H1 (cell line): ENCODE results near the gene C2orf42. TPM values are rescaled to one million over a fixed set of nuclear protein-coding genes. Genes with fewer than 3 reads are reported as not detected.

Experiments
- CTCF ChIA-PET: fragments of 300-600 bp; sonication (Branson Sonifier 250); formaldehyde crosslinking; loops from one replicate; lab custom pipeline; 2021; ENCODE audit not compliant: partially characterized antibody; lab: Charles Lee
- POLR2A ChIA-PET: fragments of 300-600 bp; sonication (Branson Sonifier 250); formaldehyde crosslinking; loops from one replicate; lab custom pipeline; 2021; ENCODE audit warnings: inconsistent platforms; ENCODE audit not compliant: partially characterized antibody; lab: Charles Lee
- DNase-seq, 2 experiments: peaks; one replicate each; pipeline versions ENCODE4 v3.0.0 to v3.0.0-alpha.2; 2010 to 2022; ENCODE audit warnings: low spot score in 2 of 2, low read depth in 1 of 2, mixed read lengths in 1 of 2
- FAIRE-seq: peaks from 2 replicates; lab custom pipeline; 2011; peaks lifted over from hg19 to GRCh38; lab: Jason Lieb, UNC
- H2AFZ ChIP-seq: 2 replicates; pipeline ENCODE4 v1.8.1; 2012; ENCODE audit warnings: low read length, inconsistent platforms
- H2AK5ac ChIP-seq: 2 replicates; pipeline ENCODE4 v1.6.1; 2013; ENCODE audit warnings: low read depth, low read length
- H2BK120ac ChIP-seq: replicated peaks from 2 replicates; pipeline ENCODE3; 2013; ENCODE audit warnings: low read depth, low read length, inconsistent platforms
- H2BK12ac ChIP-seq: 2 replicates; pipeline ENCODE4 v1.6.1; 2013; ENCODE audit warnings: low read depth, low read length
- H2BK15ac ChIP-seq: 2 replicates; pipeline ENCODE4 v1.6.1; 2013; ENCODE audit warnings: low read length
- H2BK20ac ChIP-seq: 2 replicates; pipeline ENCODE4 v1.6.1; 2013; ENCODE audit warnings: low read length
- H2BK5ac ChIP-seq: 2 replicates; pipeline ENCODE4 v1.6.1; 2013; ENCODE audit warnings: low read depth, low read length
- H3K14ac ChIP-seq: 2 replicates; pipeline ENCODE4 v1.6.1; 2013; ENCODE audit warnings: inconsistent platforms; ENCODE audit not compliant: insufficient read length
- H3K18ac ChIP-seq: 2 replicates; pipeline ENCODE4 v1.6.1; 2013; ENCODE audit warnings: low read length; ENCODE audit errors: extremely low read depth
- H3K23ac ChIP-seq: 2 replicates; pipeline ENCODE4 v1.6.1; 2013; ENCODE audit warnings: inconsistent platforms; ENCODE audit not compliant: insufficient read length
- H3K23me2 ChIP-seq: 2 replicates; pipeline ENCODE4 v1.6.1; 2013; ENCODE audit warnings: low read depth, low read length
- H3K27ac ChIP-seq: 2 replicates; pipeline ENCODE4 v1.6.1; 2011; ENCODE audit warnings: low read depth, low read length, inconsistent platforms
- H3K27me3 ChIP-seq, 4 experiments: replicated peaks in 1 of 4; 1 replicate in 1 of 4; 2 replicates in 3 of 4; pipeline versions ENCODE4 v1.6.1 to v1.8.1; 2011 to 2013; ENCODE audit warnings: low read length in 3 of 4, mild to moderate bottlenecking in 3 of 4, inconsistent platforms in 2 of 4, mixed read lengths in 2 of 4, moderate library complexity in 1 of 4; ENCODE audit not compliant: control insufficient read depth in 3 of 4, insufficient read depth in 3 of 4; ENCODE audit errors: extremely low read depth in 1 of 4
- H3K36me3 ChIP-seq, 4 experiments: 2 replicates each; pipeline versions ENCODE4 v1.6.1 to v1.8.1; 2011 to 2013; ENCODE audit warnings: mild to moderate bottlenecking in 4 of 4, low read length in 3 of 4, moderate library complexity in 2 of 4, control low read depth in 1 of 4, inconsistent platforms in 1 of 4; ENCODE audit not compliant: insufficient read depth in 4 of 4, control insufficient read depth in 2 of 4
- H3K4ac ChIP-seq: replicated peaks from 2 replicates; pipeline ENCODE3; 2013; ENCODE audit warnings: low read length, low read depth, mixed read lengths, inconsistent platforms; ENCODE audit not compliant: insufficient read length
- H3K4me1 ChIP-seq, 4 experiments: replicated peaks in 1 of 4; 1 replicate in 1 of 4; 2 replicates in 3 of 4; pipeline versions ENCODE4 v1.6.1 to v1.8.1; 2011 to 2013; ENCODE audit warnings: low read length in 3 of 4, inconsistent platforms in 2 of 4, mixed read lengths in 1 of 4; ENCODE audit not compliant: insufficient read depth in 4 of 4, control insufficient read depth in 3 of 4
- H3K4me2 ChIP-seq, 2 experiments: 2 replicates each; pipeline versions ENCODE4 v1.6.1 to v1.8.1; 2011 to 2013; ENCODE audit warnings: low read depth in 2 of 2, low read length in 2 of 2, control low read depth in 1 of 2, inconsistent platforms in 1 of 2, mild to moderate bottlenecking in 1 of 2; ENCODE audit not compliant: insufficient read depth in 1 of 2
- H3K4me3 ChIP-seq, 4 experiments: fragments of 200-600, 300-600 bp in 1 of 4; sonication (generic), shearing (Covaris generic), sonication (Bioruptor Twin) in 1 of 4; 2 replicates each; pipeline versions ENCODE4 v1.5.1 to v1.8.1; 2011 to 2016; ENCODE audit warnings: low read length in 4 of 4, low read depth in 3 of 4, control low read depth in 2 of 4, inconsistent platforms in 2 of 4, mild to moderate bottlenecking in 2 of 4, mixed read lengths in 1 of 4, moderate library complexity in 1 of 4; ENCODE audit not compliant: insufficient read depth in 2 of 4; ENCODE audit errors: extremely low read depth in 1 of 4
- H3K56ac ChIP-seq: replicated peaks from 2 replicates; pipeline ENCODE3; 2013; ENCODE audit warnings: low read depth, mild to moderate bottlenecking, mixed read lengths, low read length, inconsistent platforms; ENCODE audit not compliant: insufficient read length
- H3K79me1 ChIP-seq: 2 replicates; pipeline ENCODE4 v1.6.1; 2013; ENCODE audit warnings: low read depth, low read length, control low read depth
- H3K79me2 ChIP-seq, 2 experiments: 2 replicates each; pipeline versions ENCODE4 v1.6.1 to v1.8.1; 2012 to 2013; ENCODE audit warnings: low read length in 2 of 2, mild to moderate bottlenecking in 2 of 2, inconsistent platforms in 1 of 2; ENCODE audit not compliant: insufficient read depth in 2 of 2, control insufficient read depth in 1 of 2
- H3K9ac ChIP-seq, 4 experiments: replicated peaks in 1 of 4; 1 replicate in 1 of 4; 2 replicates in 3 of 4; pipeline versions ENCODE4 v1.6.1 to v1.8.1; 2011 to 2013; ENCODE audit warnings: low read depth in 3 of 4, low read length in 3 of 4, control low read depth in 2 of 4, mild to moderate bottlenecking in 2 of 4, moderate library complexity in 2 of 4, inconsistent platforms in 1 of 4; ENCODE audit errors: extremely low read depth in 1 of 4
- H3K9me3 ChIP-seq, 2 experiments: 2 replicates each; pipeline versions ENCODE4 v1.6.1 to v1.8.1; 2012 to 2013; ENCODE audit warnings: mild to moderate bottlenecking in 2 of 2, moderate library complexity in 2 of 2, control low read depth in 1 of 2, inconsistent platforms in 1 of 2, low read depth in 1 of 2, low read length in 1 of 2, mixed read lengths in 1 of 2; ENCODE audit not compliant: insufficient read depth in 2 of 2
- H4K20me1 ChIP-seq, 2 experiments: replicated peaks in 1 of 2; 2 replicates each; pipeline versions ENCODE3 to v1.8.1; 2011 to 2013; ENCODE audit warnings: inconsistent platforms in 2 of 2, low read length in 2 of 2, mild to moderate bottlenecking in 1 of 2; ENCODE audit not compliant: insufficient read depth in 2 of 2, control insufficient read depth in 1 of 2
- H4K5ac ChIP-seq: 2 replicates; pipeline ENCODE4 v1.6.1; 2013; ENCODE audit warnings: low read length, low read depth, mixed read lengths, inconsistent platforms; ENCODE audit not compliant: insufficient read length
- H4K8ac ChIP-seq: 2 replicates; pipeline ENCODE4 v1.8.0; 2013; ENCODE audit warnings: mild to moderate bottlenecking, moderate library complexity, low read length, inconsistent platforms; ENCODE audit not compliant: insufficient read depth; ENCODE audit errors: extremely low read depth
- H4K91ac ChIP-seq: replicated peaks from 2 replicates; pipeline ENCODE3; 2013; ENCODE audit warnings: low read length, mixed read lengths, inconsistent platforms; ENCODE audit not compliant: insufficient read length
- ASH2L ChIP-seq: fragments of 200-600, 300-600 bp; sonication (generic); IDR thresholded peaks from one replicate; pipeline ENCODE4 v1.7.1; 2017; ENCODE audit warnings: low read length
- CEBPB ChIP-seq: IDR thresholded peaks from 2 replicates; pipeline ENCODE4 v1.6.1; 2012; ENCODE audit warnings: low read depth, low read length
- EP300 ChIP-seq, 2 experiments: IDR thresholded peaks; 1 replicate in 1 of 2; 2 replicates in 1 of 2; pipeline ENCODE4 v1.6.1; 2011 to 2012; ENCODE audit warnings: low read depth in 2 of 2, low read length in 2 of 2, mild to moderate bottlenecking in 2 of 2, borderline replicate concordance in 1 of 2, inconsistent platforms in 1 of 2, moderate library complexity in 1 of 2
- EZH2 ChIP-seq: fragments of 200-600 bp; sonication (generic); IDR thresholded peaks from 2 replicates; pipeline ENCODE4 v1.7.1; 2012; ENCODE audit warnings: low read depth, mild to moderate bottlenecking, moderate library complexity, low read length, inconsistent platforms; ENCODE audit not compliant: severe bottlenecking
- JUN ChIP-seq: IDR thresholded peaks from 2 replicates; pipeline ENCODE4 v1.6.1; 2011; ENCODE audit warnings: low read depth, mild to moderate bottlenecking, improper control_type of control experiment, low read length
- JUND ChIP-seq: IDR thresholded peaks from 2 replicates; pipeline ENCODE4 v1.6.1; 2011; ENCODE audit warnings: mild to moderate bottlenecking, improper control_type of control experiment, low read length
- MAFK ChIP-seq: IDR thresholded peaks from 2 replicates; pipeline ENCODE4 v1.6.1; 2012; ENCODE audit warnings: low read depth, mild to moderate bottlenecking, improper control_type of control experiment, low read length
- PHF8 ChIP-seq: fragments of 200-600 bp; sonication (generic); conservative IDR thresholded peaks from 2 replicates; pipeline ENCODE4 v1.7.1; 2012; ENCODE audit warnings: low read depth, mild to moderate bottlenecking, inconsistent platforms, low read length, moderate library complexity
- RAD21 ChIP-seq, 2 experiments: IDR thresholded peaks in 1 of 2; conservative IDR thresholded peaks in 1 of 2; 2 replicates each; pipeline ENCODE4 v1.6.1; 2011; ENCODE audit warnings: low read depth in 2 of 2, low read length in 2 of 2, improper control_type of control experiment in 1 of 2, inconsistent platforms in 1 of 2, mild to moderate bottlenecking in 1 of 2, moderate library complexity in 1 of 2
- TBP ChIP-seq: IDR thresholded peaks from 2 replicates; pipeline ENCODE4 v1.6.1; 2011; ENCODE audit warnings: low read depth, low read length, improper control_type of control experiment
- TEAD4 ChIP-seq: IDR thresholded peaks from 2 replicates; pipeline ENCODE4 v1.6.1; 2012; ENCODE audit warnings: low read depth, low read length, inconsistent platforms, mixed read lengths
- WGBS, 2 experiments: shearing (Covaris generic) in 1 of 2; methylation state at CpG; one replicate each; pipeline versions ENCODE4 v1.1.6 to v1.1.7; 2013 to 2015; ENCODE audit warnings: low lambda C conversion rate in 2 of 2, mixed read lengths in 2 of 2, inconsistent platforms in 1 of 2, low coverage in 1 of 2, missing lambda C conversion rate in 1 of 2; ENCODE audit not compliant: insufficient replicate concordance in 2 of 2, insufficient coverage in 1 of 2, insufficient read length in 1 of 2; ENCODE audit errors: extremely low coverage in 1 of 2, missing lambda C conversion rate in 1 of 2; 5-methylcytosine and 5-hydroxymethylcytosine counted together
- polyA plus RNA-seq, 7 experiments: library from polyadenylated mRNA; depleted of rRNA in 3 of 7; stranded (reverse) in 5 of 7; unstranded in 2 of 7; fragments of >200 nt in 5 of 7; fragments of 200-250 nt in 2 of 7; gene quantifications; 1 replicate in 5 of 7; 2 replicates in 1 of 7; 4 replicates in 1 of 7; pipeline versions ENCODE4 v1.2.1 to v1.2.3, GENCODE V29; 2011 to 2013; ENCODE audit warnings: missing spikeins in 2 of 7, mixed read lengths in 2 of 7
- total RNA-seq: library from RNA; stranded (reverse); fragmentation: NEBNext Ultra II Directional; extraction: Animal tissue kit (Norgen Biotek cat#: 25700); gene quantifications from 2 replicates; pipeline ENCODE4 v1.2.1, GENCODE V29; 2021
- TF ChIP-seq, protein P1 (sequence below): IDR thresholded peaks from 2 replicates; pipeline ENCODE4 v1.6.1; 2012; ENCODE audit warnings: low read length, inconsistent platforms

C2orf42 gene
- total and polyA plus RNA-seq, 2 of the 8 experiments (the other 6 are each of a cell fraction or from before 2014, with no cell fraction given) = 3.9 to 10.7 TPM

GRCh38 chr2:70214365-70214764, 23.5 kb upstream of the C2orf42 start:
- 75% methylated on average over 1 of the region's 1 CpG; no CpG with 5 or more reads in 1 of the 2 experiments for WGBS, 2 experiments
- no peak overlapping the region for H3K4me2 ChIP-seq
- no peak overlapping the region for H3K4me3 ChIP-seq
- H3K79me1 ChIP-seq = no peaks in the 10 kb centered on the region
- no peaks in the 10 kb centered on the region for H3K4me1 ChIP-seq
- H3K4ac ChIP-seq = no peak overlapping the region
- H4K20me1 ChIP-seq = peaks cover 0 to 2% of the 10 kb centered on the region in 2 experiments
- H3K23me2 ChIP-seq = no peaks in the 10 kb centered on the region
- no peak overlapping the region for H2BK20ac ChIP-seq
- H3K23ac ChIP-seq = no peak overlapping the region
- H3K79me2 ChIP-seq = no peaks in the 10 kb centered on the region
- no peak overlapping the region for H2AK5ac ChIP-seq
- H2BK15ac ChIP-seq = no peak overlapping the region
- H3K36me3 ChIP-seq = peaks cover 15 to 89% (median 49%) of the 10 kb centered on the region in 4 experiments
- FAIRE-seq = no peak
- no peak overlapping the region for H4K5ac ChIP-seq
- H3K14ac ChIP-seq = no peak overlapping the region
- no peak overlapping the region for H4K91ac ChIP-seq
- no peak overlapping the region for H3K27ac ChIP-seq
- H2BK120ac ChIP-seq = no peak overlapping the region
- H3K27me3 ChIP-seq = no peaks in the 10 kb centered on the region
- H2BK5ac ChIP-seq = no peak overlapping the region
- H3K56ac ChIP-seq = no peak overlapping the region
- no peaks in the 10 kb centered on the region for H3K9me3 ChIP-seq
- DNase-seq = no peak
- H2BK12ac ChIP-seq = no peak overlapping the region
- H4K8ac ChIP-seq = no peak overlapping the region
- CTCF ChIA-PET = interaction anchor here (0.8 kb wide), 1 partner anchor 21 kb away, joined by 3 read pairs; no protein-coding TSS in a partner anchor
- POLR2A ChIA-PET = interaction anchor here (0.6 to 2.4 kb wide), 3 partner anchors 9 to 33 kb away, joined by 4 to 8 read pairs (median 4); no protein-coding TSS in a partner anchor
- no peak overlapping the region for H3K9ac ChIP-seq
- H3K18ac ChIP-seq = no peak overlapping the region
- no peak overlapping the region for H2AFZ ChIP-seq
- no peak for TF ChIP-seq TEAD4
- TF ChIP-seq RAD21 (IDR thresholded peaks at IDR 0.05 in 1 of 2, conservative IDR thresholded peaks at IDR 0.05 in 1 of 2; ENCODE audit: low read depth in 2 of 2, low read length in 2 of 2) = no peak
- no peak for TF ChIP-seq CEBPB
- no peak for TF ChIP-seq MAFK
- no peak for TF ChIP-seq PHF8
- TF ChIP-seq JUND = no peak
- TF ChIP-seq, protein P1, sequence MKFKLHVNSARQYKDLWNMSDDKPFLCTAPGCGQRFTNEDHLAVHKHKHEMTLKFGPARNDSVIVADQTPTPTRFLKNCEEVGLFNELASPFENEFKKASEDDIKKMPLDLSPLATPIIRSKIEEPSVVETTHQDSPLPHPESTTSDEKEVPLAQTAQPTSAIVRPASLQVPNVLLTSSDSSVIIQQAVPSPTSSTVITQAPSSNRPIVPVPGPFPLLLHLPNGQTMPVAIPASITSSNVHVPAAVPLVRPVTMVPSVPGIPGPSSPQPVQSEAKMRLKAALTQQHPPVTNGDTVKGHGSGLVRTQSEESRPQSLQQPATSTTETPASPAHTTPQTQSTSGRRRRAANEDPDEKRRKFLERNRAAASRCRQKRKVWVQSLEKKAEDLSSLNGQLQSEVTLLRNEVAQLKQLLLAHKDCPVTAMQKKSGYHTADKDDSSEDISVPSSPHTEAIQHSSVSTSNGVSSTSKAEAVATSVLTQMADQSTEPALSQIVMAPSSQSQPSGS = no peak
- no peak for TF ChIP-seq EZH2
- no peak for TF ChIP-seq JUN
- no peak for TF ChIP-seq EP300 (IDR thresholded peaks at IDR 0.05; ENCODE audit: borderline replicate concordance in 1 of 2, low read depth in 2 of 2, low read length in 2 of 2)
- no peak for TF ChIP-seq TBP
- no peak for TF ChIP-seq ASH2L
